ENCODE data around the gene USP46. TPM values are rescaled to one million over a fixed set of nuclear protein-coding genes. Genes with fewer than 3 reads are reported as not detected.

The USP46 gene
- total RNA-seq, 1 donor from 2014 or later = 51.2 TPM

DNA sequence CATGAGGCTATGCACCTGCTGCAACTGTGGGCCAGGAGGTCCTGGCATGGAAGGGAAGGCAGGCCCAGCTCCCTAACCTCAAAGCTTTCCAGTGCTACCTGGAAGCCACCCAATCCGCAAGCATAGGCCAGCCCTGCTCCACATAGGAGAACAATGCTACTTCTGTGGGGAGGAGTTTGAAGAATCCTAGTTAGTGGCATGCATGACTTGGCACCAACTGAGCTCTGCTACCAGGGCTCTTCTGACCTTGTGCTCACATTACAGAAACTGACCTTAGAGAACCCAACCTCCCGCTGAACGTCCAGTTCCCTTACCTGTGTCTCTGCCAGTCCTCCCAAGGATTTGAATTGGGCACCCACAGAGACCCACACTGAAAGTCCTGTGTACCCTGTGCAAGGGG is 58.8 kb downstream of the USP46 start:
- H3K36me3 ChIP-seq (ENCODE audit: insufficient read depth, low read length) = peaks cover 15% of the 10 kb centered on the region
- H4K20me1 ChIP-seq (ENCODE audit: insufficient read depth, low read length) = no peaks in the 10 kb centered on the region
- TF ChIP-seq, protein P1, sequence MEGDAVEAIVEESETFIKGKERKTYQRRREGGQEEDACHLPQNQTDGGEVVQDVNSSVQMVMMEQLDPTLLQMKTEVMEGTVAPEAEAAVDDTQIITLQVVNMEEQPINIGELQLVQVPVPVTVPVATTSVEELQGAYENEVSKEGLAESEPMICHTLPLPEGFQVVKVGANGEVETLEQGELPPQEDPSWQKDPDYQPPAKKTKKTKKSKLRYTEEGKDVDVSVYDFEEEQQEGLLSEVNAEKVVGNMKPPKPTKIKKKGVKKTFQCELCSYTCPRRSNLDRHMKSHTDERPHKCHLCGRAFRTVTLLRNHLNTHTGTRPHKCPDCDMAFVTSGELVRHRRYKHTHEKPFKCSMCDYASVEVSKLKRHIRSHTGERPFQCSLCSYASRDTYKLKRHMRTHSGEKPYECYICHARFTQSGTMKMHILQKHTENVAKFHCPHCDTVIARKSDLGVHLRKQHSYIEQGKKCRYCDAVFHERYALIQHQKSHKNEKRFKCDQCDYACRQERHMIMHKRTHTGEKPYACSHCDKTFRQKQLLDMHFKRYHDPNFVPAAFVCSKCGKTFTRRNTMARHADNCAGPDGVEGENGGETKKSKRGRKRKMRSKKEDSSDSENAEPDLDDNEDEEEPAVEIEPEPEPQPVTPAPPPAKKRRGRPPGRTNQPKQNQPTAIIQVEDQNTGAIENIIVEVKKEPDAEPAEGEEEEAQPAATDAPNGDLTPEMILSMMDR (IDR thresholded peaks at IDR 0.05; ENCODE audit: insufficient read depth, low read depth, low read length) = no peak
- TF ChIP-seq EZH2 (IDR thresholded peaks at IDR 0.05; ENCODE audit: insufficient read depth, low read length) = no peak
- no peak overlapping the region for H2AFZ ChIP-seq (ENCODE audit: low read depth, low read length)
- no peaks in the 10 kb centered on the region for H3K79me2 ChIP-seq (ENCODE audit: insufficient read depth, low read length)
- no peak overlapping the region for H3K27ac ChIP-seq (ENCODE audit: low read depth, low read length)
- no peaks in the 10 kb centered on the region for H3K4me1 ChIP-seq (ENCODE audit: insufficient read depth, low read length)
- DNase-seq (ENCODE audit: low read depth) = no peak
- Mint-ChIP-seq H3K27ac (ENCODE audit: unreplicated experiment) (no peak overlapping the region), H3K27me3 (ENCODE audit: low read depth, unreplicated experiment) (no peaks in the 10 kb centered on the region), H3K9me3 (ENCODE audit: unreplicated experiment) (no peaks in the 10 kb centered on the region), H3K4me3 (ENCODE audit: unreplicated experiment) (no peak overlapping the region), H3K36me3 (ENCODE audit: low read depth, unreplicated experiment) (peaks cover 30% of the 10 kb centered on the region), H3K4me1 (ENCODE audit: low read depth, unreplicated experiment) (peaks cover 2% of the 10 kb centered on the region)
- no peak for FAIRE-seq
- no peak overlapping the region for H3K9ac ChIP-seq (ENCODE audit: low read length)
- H3K27me3 ChIP-seq (ENCODE audit: insufficient read depth, low read length) = no peaks in the 10 kb centered on the region
- no peak overlapping the region for H3K4me2 ChIP-seq (ENCODE audit: low read length)
- no peaks in the 10 kb centered on the region for H3K9me3 ChIP-seq (ENCODE audit: insufficient read depth, low read depth, low read length)
- H3K4me3 ChIP-seq (ENCODE audit: insufficient read depth, low read depth, low read length) = no peak overlapping the region

DNA sequence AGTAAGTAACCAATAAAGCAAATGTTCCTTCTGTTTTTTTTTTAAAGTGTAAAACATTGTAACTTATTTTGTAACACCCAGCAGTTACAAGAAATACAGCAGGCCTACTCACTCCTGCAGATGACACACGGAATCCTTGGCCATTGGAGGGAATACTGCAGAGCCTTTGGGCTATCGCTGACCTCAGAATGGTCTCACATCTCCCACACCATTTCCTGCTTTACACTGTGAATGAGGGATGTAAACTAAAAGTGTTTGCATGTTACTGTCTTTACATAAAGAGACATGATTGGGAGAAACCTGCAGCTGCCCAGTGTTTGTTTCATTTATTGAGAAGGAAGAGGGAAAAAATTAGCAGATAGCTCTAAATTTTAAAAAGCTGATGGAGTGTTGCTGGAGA is 64.1 kb downstream of the USP46 start:
- Mint-ChIP-seq H3K27ac (ENCODE audit: unreplicated experiment) (no peak overlapping the region), H3K4me1 (ENCODE audit: low read depth, unreplicated experiment) (peaks cover 22% of the 10 kb centered on the region), H3K36me3 (ENCODE audit: low read depth, unreplicated experiment) (peaks cover 20% of the 10 kb centered on the region), H3K9me3 (ENCODE audit: unreplicated experiment) (no peaks in the 10 kb centered on the region), H3K27me3 (ENCODE audit: low read depth, unreplicated experiment) (no peaks in the 10 kb centered on the region), H3K4me3 (ENCODE audit: unreplicated experiment) (no peak overlapping the region)
- H3K27me3 ChIP-seq (ENCODE audit: insufficient read depth, low read length) = no peaks in the 10 kb centered on the region
- H3K4me2 ChIP-seq (ENCODE audit: low read length) = no peak overlapping the region
- no peaks in the 10 kb centered on the region for H3K9me3 ChIP-seq (ENCODE audit: insufficient read depth, low read depth, low read length)
- H3K4me1 ChIP-seq (ENCODE audit: insufficient read depth, low read length) = no peaks in the 10 kb centered on the region
- H3K79me2 ChIP-seq (ENCODE audit: insufficient read depth, low read length) = no peaks in the 10 kb centered on the region
- FAIRE-seq (peak; percentile 47), DNase-seq (ENCODE audit: low read depth) (no peak)
- no peak overlapping the region for H3K4me3 ChIP-seq (ENCODE audit: insufficient read depth, low read depth, low read length)
- no peaks in the 10 kb centered on the region for H4K20me1 ChIP-seq (ENCODE audit: insufficient read depth, low read length)
- no peak overlapping the region for H3K27ac ChIP-seq (ENCODE audit: low read depth, low read length)
- H3K36me3 ChIP-seq (ENCODE audit: insufficient read depth, low read length) = peaks cover 15% of the 10 kb centered on the region
- no peak for TF ChIP-seq EZH2 (IDR thresholded peaks at IDR 0.05; ENCODE audit: insufficient read depth, low read length)
- no peak overlapping the region for H2AFZ ChIP-seq (ENCODE audit: low read depth, low read length)
- H3K9ac ChIP-seq (ENCODE audit: low read length) = no peak overlapping the region

DNA sequence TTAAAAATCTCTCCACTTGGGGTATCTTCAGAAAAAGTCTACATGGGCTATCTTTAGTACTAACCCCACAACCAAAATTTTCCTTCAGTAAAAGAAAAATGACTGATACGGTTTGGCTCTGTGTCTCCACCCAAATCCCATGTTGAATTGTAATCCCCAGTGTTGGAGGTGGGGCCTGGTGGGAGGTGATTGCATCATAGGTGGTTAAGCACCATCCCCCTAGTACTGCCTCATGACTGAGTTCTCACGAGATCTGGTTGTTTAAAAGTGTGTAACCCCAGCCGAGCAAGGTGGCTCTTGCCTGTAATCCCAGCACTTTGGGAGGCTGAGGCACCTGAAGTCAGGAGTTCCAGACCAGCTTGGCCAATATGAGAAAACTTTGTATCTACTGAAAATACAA is 66.8 kb downstream of the USP46 start:
- no peaks in the 10 kb centered on the region for H3K27me3 Mint-ChIP-seq (ENCODE audit: low read depth, unreplicated experiment)
- peaks cover 49% of the 10 kb centered on the region for H3K4me1 Mint-ChIP-seq (ENCODE audit: low read depth, unreplicated experiment)
- Histone ChIP-seq H3K27me3 (ENCODE audit: insufficient read depth, low read length) (no peaks in the 10 kb centered on the region), H2AFZ (ENCODE audit: low read depth, low read length) (no peak overlapping the region), H3K4me3 (ENCODE audit: insufficient read depth, low read depth, low read length) (no peak overlapping the region), H3K27ac (ENCODE audit: low read depth, low read length) (no peak overlapping the region), H3K79me2 (ENCODE audit: insufficient read depth, low read length) (no peaks in the 10 kb centered on the region), H4K20me1 (ENCODE audit: insufficient read depth, low read length) (no peaks in the 10 kb centered on the region), H3K9me3 (ENCODE audit: insufficient read depth, low read depth, low read length) (no peaks in the 10 kb centered on the region), H3K36me3 (ENCODE audit: insufficient read depth, low read length) (peaks cover 9% of the 10 kb centered on the region), H3K9ac (ENCODE audit: low read length) (no peak overlapping the region), H3K4me1 (ENCODE audit: insufficient read depth, low read length) (peaks cover 17% of the 10 kb centered on the region), H3K4me2 (ENCODE audit: low read length) (no peak overlapping the region)
- FAIRE-seq (no peak), DNase-seq (ENCODE audit: low read depth) (no peak)
- no peaks in the 10 kb centered on the region for H3K9me3 Mint-ChIP-seq (ENCODE audit: unreplicated experiment)
- TF ChIP-seq EZH2 (IDR thresholded peaks at IDR 0.05; ENCODE audit: insufficient read depth, low read length) = no peak
- TF ChIP-seq, protein P1 (IDR thresholded peaks at IDR 0.05; ENCODE audit: insufficient read depth, low read depth, low read length) = no peak
- H3K27ac Mint-ChIP-seq (ENCODE audit: unreplicated experiment) = no peak overlapping the region
- no peak overlapping the region for H3K4me3 Mint-ChIP-seq (ENCODE audit: unreplicated experiment)
- H3K36me3 Mint-ChIP-seq (ENCODE audit: low read depth, unreplicated experiment) = peaks cover 13% of the 10 kb centered on the region

Data from astrocyte (in vitro differentiated cells and primary cell).